Omental fat pad (tissue), 4 donors: ENCODE data around the gene CYP4F11. TPM values are rescaled to one million over a fixed set of nuclear protein-coding genes. Genes with fewer than 3 reads are reported as not detected.

Experiments
- ATAC-seq: fragments of 150-250 bp; one replicate; pipeline ENCODE4 v1.9.1; 2016; ENCODE audit warnings: mild to moderate bottlenecking, moderate library complexity; ENCODE audit not compliant: low FRiP score
- DNase-seq: peaks from one replicate; pipeline ENCODE4 v3.0.0-alpha.2; 2019; ENCODE audit warnings: low spot score
- CTCF ChIP-seq, 3 donors: fragments of 450-650 bp; IDR thresholded peaks; one replicate each; pipeline ENCODE4 v1.5.1; 2016 to 2017; ENCODE audit warnings: antibody characterized with exemption in 3 of 3, mild to moderate bottlenecking in 3 of 3, moderate library complexity in 2 of 3
- total RNA-seq, 4 donors: library from RNA; depleted of rRNA; stranded (reverse); fragments of >200 nt; gene quantifications; one replicate each; pipeline ENCODE4 v1.1.0, GENCODE V29; 2016

Gene CYP4F11
- total RNA-seq, 4 donors from 2014 or later, result 0.09 to 1.4 (median 0.60) TPM; not detected in 1

GRCh38 chr19:15922021-15922420 lies 12.3 kb downstream of the CYP4F11 start:
- DNase-seq (no peak), ATAC-seq (no peak)
- no peak for TF ChIP-seq CTCF (IDR thresholded peaks at IDR 0.05)

GRCh38 chr19:15919243-15919642 lies 15.1 kb downstream of the CYP4F11 start:
- DNase-seq, result no peak
- no peak for TF ChIP-seq CTCF (IDR thresholded peaks at IDR 0.05)
- no peak for ATAC-seq

GRCh38 chr19:15915109-15915508 lies 19.2 kb downstream of the CYP4F11 start:
- no peak for TF ChIP-seq CTCF (IDR thresholded peaks at IDR 0.05)
- ATAC-seq (no peak), DNase-seq (no peak)

GRCh38 chr19:15913830-15914229 lies 20.5 kb downstream of the CYP4F11 start:
- DNase-seq, result no peak
- no peak for ATAC-seq
- no peak for TF ChIP-seq CTCF (IDR thresholded peaks at IDR 0.05)

- DNase-seq (no peak), ATAC-seq (no peak)
- TF ChIP-seq CTCF (IDR thresholded peaks at IDR 0.05), result no peak
These were observed 20.9 kb downstream of the CYP4F11 start for GRCh38 chr19:15913384-15913783.

- no peak for ATAC-seq
- no peak for DNase-seq
These were observed 22.6 kb downstream of the CYP4F11 start for GRCh38 chr19:15911599-15912235.

More at GRCh38 chr19:15911599-15912235, 22.6 kb downstream of the CYP4F11 start:
- TF ChIP-seq CTCF (IDR thresholded peaks at IDR 0.05), result no peak
